Activated naive CD4-positive, alpha-beta T cell treated with anti-CD3 and anti-CD28 coated beads, Interleukin-2, amount 50 U/mL, for 24 hours (primary cell): ENCODE results near the gene ARHGAP27.

Experiments
- H3K27ac Mint-ChIP-seq: one replicate; pipeline ENCODE4 v1.8.0; 2021; ENCODE audit warnings: mild to moderate bottlenecking, mixed read lengths
- H3K27me3 Mint-ChIP-seq: one replicate; pipeline ENCODE4 v1.8.0; 2021; ENCODE audit warnings: mixed read lengths
- H3K36me3 Mint-ChIP-seq: one replicate; pipeline ENCODE4 v1.8.0; 2021; ENCODE audit warnings: mixed read lengths
- H3K4me1 Mint-ChIP-seq: one replicate; pipeline ENCODE4 v1.8.0; 2021; ENCODE audit warnings: mixed read lengths
- H3K4me3 Mint-ChIP-seq: one replicate; pipeline ENCODE4 v1.8.0; 2021; ENCODE audit warnings: mild to moderate bottlenecking, mixed read lengths
- H3K9me3 Mint-ChIP-seq: one replicate; pipeline ENCODE4 v1.8.0; 2021; ENCODE audit warnings: mixed read lengths

ARHGAP27 gene

GRCh38 chr17:45425984-45426413 is 6.7 kb downstream of the ARHGAP27 start:
- H3K36me3 Mint-ChIP-seq, result no peaks in the 10 kb centered on the region
- no peak overlapping the region for H3K27ac Mint-ChIP-seq
- peaks cover 21% of the 10 kb centered on the region for H3K4me1 Mint-ChIP-seq
- no peaks in the 10 kb centered on the region for H3K9me3 Mint-ChIP-seq
- H3K27me3 Mint-ChIP-seq, result no peaks in the 10 kb centered on the region
- no peak overlapping the region for H3K4me3 Mint-ChIP-seq

DNA sequence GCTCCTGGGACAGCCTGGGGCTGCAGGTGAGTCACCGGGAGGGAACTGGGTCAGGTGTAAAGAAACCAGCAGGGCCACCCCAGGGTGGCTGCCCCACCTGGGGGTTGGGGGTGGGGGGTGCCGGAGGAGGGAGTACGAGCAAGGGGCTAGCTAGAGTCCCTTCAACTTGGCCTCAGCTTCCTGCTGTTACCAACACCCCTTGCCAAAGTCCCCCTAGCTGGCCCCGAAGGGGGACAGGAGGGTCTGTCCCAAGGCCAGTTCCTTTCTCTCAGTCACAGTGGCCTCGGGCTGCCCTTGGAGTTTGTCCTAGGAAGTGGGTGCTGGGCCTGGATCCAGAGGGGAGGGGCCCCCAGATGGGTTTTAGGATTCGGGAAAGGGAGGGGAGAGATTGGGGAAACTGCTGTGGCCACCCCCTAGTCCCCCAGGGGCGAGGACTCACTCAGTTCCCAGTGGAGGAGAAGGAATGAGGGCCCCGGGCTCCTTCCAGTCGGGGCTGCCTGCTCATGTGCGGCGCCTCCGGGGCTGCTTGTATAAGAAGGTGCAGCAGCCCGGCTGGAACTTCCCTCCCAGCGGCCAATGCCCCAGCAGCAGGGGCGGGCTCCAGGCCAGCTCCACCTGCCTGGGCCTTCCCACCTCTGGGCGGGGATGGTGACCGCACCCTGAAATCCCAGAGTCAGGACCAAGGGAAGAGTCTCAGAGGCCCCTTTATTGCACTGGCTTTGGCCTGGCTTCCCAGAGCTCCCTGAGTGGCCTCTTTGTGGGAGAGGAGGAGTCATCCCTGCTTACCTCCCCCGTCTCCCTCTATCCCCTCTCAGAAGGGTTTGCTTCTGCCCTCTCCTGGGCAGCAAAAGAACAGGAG is 7.3 kb downstream of the ARHGAP27 start:
- Mint-ChIP-seq H3K4me3 (no peak overlapping the region), H3K27ac (no peak overlapping the region), H3K36me3 (no peaks in the 10 kb centered on the region), H3K9me3 (no peaks in the 10 kb centered on the region), H3K27me3 (no peaks in the 10 kb centered on the region), H3K4me1 (peaks cover 14% of the 10 kb centered on the region)

GRCh38 chr17:45424769-45425124 is 7.9 kb downstream of the ARHGAP27 start:
- H3K4me1 Mint-ChIP-seq, result peaks cover 14% of the 10 kb centered on the region
- no peaks in the 10 kb centered on the region for H3K27me3 Mint-ChIP-seq
- no peak overlapping the region for H3K27ac Mint-ChIP-seq
- no peaks in the 10 kb centered on the region for H3K36me3 Mint-ChIP-seq
- no peaks in the 10 kb centered on the region for H3K9me3 Mint-ChIP-seq
- no peak overlapping the region for H3K4me3 Mint-ChIP-seq

DNA sequence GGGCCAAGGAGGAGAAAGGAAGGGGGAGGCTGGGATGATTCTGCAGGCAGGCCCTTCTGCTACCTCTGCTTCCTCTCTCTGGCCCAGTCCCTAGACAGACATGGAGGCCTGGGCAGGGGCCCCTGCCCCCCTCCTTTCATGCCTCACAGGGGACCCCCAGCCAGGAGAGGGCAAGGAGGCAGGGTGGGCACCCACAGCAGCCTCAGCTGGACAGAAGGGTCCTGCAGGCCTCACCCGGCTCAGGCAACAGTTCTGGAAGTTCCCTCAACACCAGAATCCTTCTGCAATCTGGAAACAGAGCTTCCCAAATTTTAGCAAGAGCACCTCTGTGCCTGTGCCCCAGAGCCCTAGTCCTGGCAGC is 8.7 kb downstream of the ARHGAP27 start:
- no peak overlapping the region for H3K4me3 Mint-ChIP-seq
- no peaks in the 10 kb centered on the region for H3K9me3 Mint-ChIP-seq
- H3K4me1 Mint-ChIP-seq, result peaks cover 11% of the 10 kb centered on the region
- H3K27ac Mint-ChIP-seq, result no peak overlapping the region
- no peaks in the 10 kb centered on the region for H3K27me3 Mint-ChIP-seq
- H3K36me3 Mint-ChIP-seq, result no peaks in the 10 kb centered on the region

- Mint-ChIP-seq H3K4me3 (no peak overlapping the region), H3K9me3 (no peaks in the 10 kb centered on the region), H3K4me1 (peaks cover 7% of the 10 kb centered on the region), H3K27me3 (no peaks in the 10 kb centered on the region), H3K27ac (no peak overlapping the region), H3K36me3 (no peaks in the 10 kb centered on the region)
Measured at GRCh38 chr17:45423304-45423974, 9.2 kb downstream of the ARHGAP27 start.

DNA sequence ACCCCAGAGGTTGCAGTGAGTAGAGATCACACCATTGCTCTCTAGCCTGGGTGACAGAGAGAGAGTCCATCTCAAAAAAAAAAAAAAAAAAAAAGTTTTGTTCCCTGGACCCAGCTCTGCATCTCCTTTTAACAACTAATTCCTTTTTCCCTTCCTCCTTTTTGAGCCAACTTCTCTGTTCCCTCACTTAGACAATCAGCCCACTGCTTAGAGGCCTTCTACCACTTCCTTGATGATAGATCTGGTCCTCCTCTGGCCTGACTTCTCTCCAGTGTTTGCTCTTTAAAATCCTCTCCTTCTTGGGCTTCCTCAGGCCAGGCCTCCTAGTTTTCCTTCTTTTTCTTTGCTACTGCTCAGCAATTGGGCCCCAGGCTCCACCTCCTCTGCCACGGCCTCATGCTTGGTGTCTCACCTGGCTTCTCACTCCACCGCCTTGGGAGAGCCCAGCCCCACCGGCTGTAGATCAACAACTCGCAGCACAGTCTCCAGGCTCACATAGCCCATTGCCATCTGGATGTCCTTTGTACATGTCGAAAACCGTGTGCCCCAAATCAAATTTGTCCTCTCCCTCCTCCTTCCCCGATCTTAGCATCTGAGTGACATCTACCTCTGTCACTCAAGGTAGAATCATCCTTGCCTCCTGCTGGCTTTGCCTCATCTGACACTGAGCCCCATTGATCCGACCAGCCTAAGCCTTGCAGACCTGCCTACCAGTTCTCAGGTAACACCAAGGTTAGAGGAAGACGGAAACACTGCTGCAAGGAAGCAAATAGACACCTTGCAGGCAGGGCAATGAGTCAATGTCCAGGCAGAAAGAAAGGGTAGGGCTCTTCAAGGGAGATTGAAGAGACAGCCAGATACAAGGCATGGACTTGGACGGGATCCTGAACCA is 17.4 kb downstream of the ARHGAP27 start:
- H3K9me3 Mint-ChIP-seq, result no peaks in the 10 kb centered on the region
- H3K27me3 Mint-ChIP-seq, result no peaks in the 10 kb centered on the region
- H3K4me1 Mint-ChIP-seq, result peaks cover 26% of the 10 kb centered on the region
- no peak overlapping the region for H3K4me3 Mint-ChIP-seq
- no peak overlapping the region for H3K27ac Mint-ChIP-seq
- peaks cover 1% of the 10 kb centered on the region for H3K36me3 Mint-ChIP-seq

- H3K27me3 Mint-ChIP-seq, result no peaks in the 10 kb centered on the region
- H3K27ac Mint-ChIP-seq, result no peak overlapping the region
- H3K4me3 Mint-ChIP-seq, result no peak overlapping the region
- peaks cover 1% of the 10 kb centered on the region for H3K36me3 Mint-ChIP-seq
- H3K9me3 Mint-ChIP-seq, result no peaks in the 10 kb centered on the region
- peaks cover 35% of the 10 kb centered on the region for H3K4me1 Mint-ChIP-seq
Measured at GRCh38 chr17:45413498-45413923, 19.2 kb downstream of the ARHGAP27 start.

DNA sequence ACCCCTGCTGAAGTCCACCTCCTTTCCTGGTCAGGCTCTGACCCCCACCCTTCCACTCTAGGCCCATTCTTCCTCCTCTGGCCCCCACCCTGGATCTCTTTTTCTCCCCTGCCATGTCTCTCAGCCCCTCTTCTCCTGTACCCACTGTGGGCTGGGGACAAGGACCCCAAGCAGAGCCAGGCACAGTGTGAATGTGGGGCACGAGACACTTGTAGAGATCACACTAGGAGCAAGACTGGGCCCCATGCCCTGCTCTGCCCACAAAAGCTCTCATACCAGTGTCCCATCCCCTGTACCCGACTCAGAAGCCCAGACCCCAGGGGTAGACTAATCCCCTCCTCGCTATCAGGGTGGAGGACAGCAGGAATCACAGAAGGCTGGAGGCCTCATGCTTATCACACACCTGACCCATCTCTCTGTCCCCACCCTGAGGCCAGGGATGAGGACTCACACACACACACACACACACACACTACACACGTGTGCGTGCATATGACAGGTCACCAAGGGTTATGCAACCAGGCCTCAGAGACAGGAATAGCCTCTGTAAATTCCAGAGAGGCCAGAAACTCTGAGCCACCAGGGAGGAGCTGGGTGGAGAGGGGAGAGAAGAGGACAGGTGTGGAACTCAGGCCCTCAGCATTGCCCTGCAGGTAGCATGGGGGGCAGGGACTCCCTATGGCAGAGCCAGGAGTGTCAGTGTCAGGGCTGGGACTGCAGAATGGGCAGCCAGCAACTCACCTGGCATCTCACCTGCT is 21.1 kb downstream of the ARHGAP27 start:
- peaks cover 51% of the 10 kb centered on the region for H3K4me1 Mint-ChIP-seq
- H3K4me3 Mint-ChIP-seq, result peak overlapping the region; percentile 98
- H3K9me3 Mint-ChIP-seq, result no peaks in the 10 kb centered on the region
- H3K36me3 Mint-ChIP-seq, result peaks cover 1% of the 10 kb centered on the region
- peak overlapping the region; percentile 97 for H3K27ac Mint-ChIP-seq
- no peaks in the 10 kb centered on the region for H3K27me3 Mint-ChIP-seq

DNA sequence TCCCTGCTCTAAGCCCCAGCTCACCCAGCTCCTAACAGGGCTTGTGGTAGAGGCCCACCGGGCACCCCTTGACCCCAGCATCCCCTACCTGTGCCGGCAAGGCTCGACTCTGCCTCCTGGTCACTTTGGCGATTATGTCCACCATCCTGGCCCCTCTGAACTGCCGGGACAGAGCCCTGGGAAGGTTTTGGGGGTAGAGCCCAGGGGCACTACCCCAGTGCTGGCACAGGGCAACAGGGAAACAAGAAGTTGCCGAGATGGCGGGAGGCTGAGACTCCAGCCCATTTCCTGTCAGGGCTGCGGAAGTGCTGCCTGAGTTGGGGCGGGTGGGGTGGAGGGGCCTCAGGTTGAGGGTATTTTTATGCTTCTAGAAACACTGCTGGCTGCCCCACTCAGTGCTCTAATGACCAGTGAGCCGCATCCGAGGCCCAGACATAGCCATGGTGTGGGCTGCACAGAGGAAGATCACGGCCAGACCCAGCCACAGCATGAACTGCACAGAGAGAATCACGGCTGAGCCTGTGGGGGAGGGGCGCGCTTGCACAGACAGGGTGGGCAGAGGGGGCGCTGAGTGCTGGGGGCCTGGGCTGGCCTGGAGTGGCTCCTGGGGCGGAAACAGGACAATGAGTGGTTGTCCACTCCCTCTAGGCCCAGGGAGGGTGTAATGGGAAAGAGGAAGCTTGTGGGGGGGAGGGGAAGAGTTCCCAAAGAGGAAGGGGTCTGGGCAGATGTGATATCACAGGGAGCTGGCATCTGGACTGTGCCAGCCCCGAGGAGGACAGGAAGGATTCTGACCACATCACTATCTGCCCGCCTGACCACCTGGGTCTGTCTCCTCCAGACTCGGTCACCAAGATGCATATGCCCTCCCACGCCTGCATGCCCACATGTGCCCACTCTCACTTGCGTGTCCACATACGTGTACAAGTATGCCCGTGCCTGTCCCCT is 22.3 kb downstream of the ARHGAP27 start:
- Mint-ChIP-seq H3K27ac (peak overlapping the region; percentile 97), H3K9me3 (no peaks in the 10 kb centered on the region), H3K4me1 (peaks cover 53% of the 10 kb centered on the region), H3K36me3 (no peaks in the 10 kb centered on the region), H3K4me3 (peak overlapping the region; percentile 98), H3K27me3 (no peaks in the 10 kb centered on the region)

- Mint-ChIP-seq H3K27ac (peak overlapping the region; percentile 97), H3K4me1 (peaks cover 49% of the 10 kb centered on the region), H3K36me3 (peaks cover 1% of the 10 kb centered on the region), H3K4me3 (peak overlapping the region; percentile 98), H3K27me3 (no peaks in the 10 kb centered on the region), H3K9me3 (no peaks in the 10 kb centered on the region)
Measured at GRCh38 chr17:45409659-45410076, 23.0 kb downstream of the ARHGAP27 start.

DNA sequence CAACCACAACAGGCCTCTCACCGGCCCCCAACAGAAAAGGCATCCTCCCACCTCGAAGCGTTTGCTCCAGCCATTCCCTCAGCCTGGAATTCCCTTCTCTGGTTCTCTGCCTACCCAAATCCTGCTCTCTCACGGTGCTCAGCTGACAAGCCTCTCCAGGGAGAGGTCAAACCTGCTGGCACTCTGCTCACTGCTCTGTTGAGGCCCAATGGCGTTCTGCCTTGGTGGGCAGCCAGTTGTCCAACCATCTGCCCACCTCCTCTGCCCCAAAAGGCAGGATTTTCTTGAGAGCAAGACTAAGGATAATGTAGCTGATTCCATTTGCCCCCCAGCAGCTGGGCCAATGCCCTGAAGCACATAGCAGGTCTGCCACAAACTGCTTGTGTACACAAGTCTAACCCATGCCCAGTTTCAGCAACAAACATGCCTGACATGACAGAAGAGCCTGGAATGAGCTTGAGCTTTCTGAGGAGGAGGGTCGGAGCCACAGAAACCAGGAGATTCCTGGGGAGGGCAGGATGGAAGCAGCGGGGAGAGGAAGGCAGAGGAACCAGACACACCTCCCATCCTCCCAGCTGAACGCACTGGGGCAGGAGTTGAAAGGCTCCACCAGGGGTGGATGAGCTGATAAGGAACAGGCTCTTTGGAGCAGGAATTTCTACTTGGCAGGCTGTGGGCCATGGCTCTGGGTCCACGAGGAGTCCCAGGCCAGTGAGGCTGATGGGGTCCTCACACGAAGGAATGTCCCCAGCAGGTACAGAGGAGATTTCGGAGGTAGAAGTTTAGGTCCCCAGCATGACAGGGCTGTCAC is 23.9 kb downstream of the ARHGAP27 start:
- peaks cover 49% of the 10 kb centered on the region for H3K4me1 Mint-ChIP-seq
- H3K4me3 Mint-ChIP-seq, result peak overlapping the region; percentile 98
- H3K36me3 Mint-ChIP-seq, result peaks cover 3% of the 10 kb centered on the region
- H3K9me3 Mint-ChIP-seq, result no peaks in the 10 kb centered on the region
- H3K27ac Mint-ChIP-seq, result peak overlapping the region; percentile 97
- no peaks in the 10 kb centered on the region for H3K27me3 Mint-ChIP-seq

- Mint-ChIP-seq H3K27ac (peak overlapping the region; percentile 70), H3K27me3 (no peaks in the 10 kb centered on the region), H3K36me3 (peaks cover 3% of the 10 kb centered on the region), H3K4me1 (peaks cover 37% of the 10 kb centered on the region), H3K9me3 (no peaks in the 10 kb centered on the region), H3K4me3 (no peak overlapping the region)
Measured at GRCh38 chr17:45406107-45406506, 26.6 kb downstream of the ARHGAP27 start.

- H3K27me3 Mint-ChIP-seq, result no peaks in the 10 kb centered on the region
- peaks cover 32% of the 10 kb centered on the region for H3K4me1 Mint-ChIP-seq
- H3K4me3 Mint-ChIP-seq, result no peak overlapping the region
- no peaks in the 10 kb centered on the region for H3K9me3 Mint-ChIP-seq
- no peak overlapping the region for H3K27ac Mint-ChIP-seq
- peaks cover 3% of the 10 kb centered on the region for H3K36me3 Mint-ChIP-seq
Measured at GRCh38 chr17:45405250-45406086, 27.2 kb downstream of the ARHGAP27 start.
